Measurements from ENCODE around the gene BICDL1.
A peak's percentile ranks its signal among the peaks of the same experiment; 100 is the strongest.

DNA sequence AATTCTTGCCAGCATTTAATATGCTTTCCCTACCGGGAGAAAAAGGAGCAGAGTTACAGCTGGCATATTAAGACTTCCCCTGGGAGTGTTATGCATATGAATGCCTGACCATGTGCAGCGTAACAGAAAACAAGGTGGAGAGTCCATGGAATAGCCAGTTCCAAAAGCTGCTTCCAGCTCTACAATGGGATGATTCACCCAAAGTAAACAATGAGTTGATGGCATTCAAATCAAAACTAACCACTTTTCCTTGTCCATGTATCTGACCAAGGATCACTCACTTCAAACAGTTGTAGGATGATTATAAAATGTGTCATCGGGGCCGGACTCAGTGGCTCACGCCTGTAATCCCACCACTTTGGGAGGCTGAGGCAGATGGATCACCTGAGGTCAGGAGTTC lies 48.1 kb upstream of the BICDL1 start:
- TF ChIP-seq POLR2AphosphoS5 (IDR thresholded peaks at IDR 0.05; ENCODE audit: insufficient read depth in 1 of 2, low read depth in 1 of 2) (peak in 1 of 2 donors; percentile 57), POLR2A (IDR thresholded peaks at IDR 0.05) (no peak)
- TF ChIP-seq, protein P1, sequence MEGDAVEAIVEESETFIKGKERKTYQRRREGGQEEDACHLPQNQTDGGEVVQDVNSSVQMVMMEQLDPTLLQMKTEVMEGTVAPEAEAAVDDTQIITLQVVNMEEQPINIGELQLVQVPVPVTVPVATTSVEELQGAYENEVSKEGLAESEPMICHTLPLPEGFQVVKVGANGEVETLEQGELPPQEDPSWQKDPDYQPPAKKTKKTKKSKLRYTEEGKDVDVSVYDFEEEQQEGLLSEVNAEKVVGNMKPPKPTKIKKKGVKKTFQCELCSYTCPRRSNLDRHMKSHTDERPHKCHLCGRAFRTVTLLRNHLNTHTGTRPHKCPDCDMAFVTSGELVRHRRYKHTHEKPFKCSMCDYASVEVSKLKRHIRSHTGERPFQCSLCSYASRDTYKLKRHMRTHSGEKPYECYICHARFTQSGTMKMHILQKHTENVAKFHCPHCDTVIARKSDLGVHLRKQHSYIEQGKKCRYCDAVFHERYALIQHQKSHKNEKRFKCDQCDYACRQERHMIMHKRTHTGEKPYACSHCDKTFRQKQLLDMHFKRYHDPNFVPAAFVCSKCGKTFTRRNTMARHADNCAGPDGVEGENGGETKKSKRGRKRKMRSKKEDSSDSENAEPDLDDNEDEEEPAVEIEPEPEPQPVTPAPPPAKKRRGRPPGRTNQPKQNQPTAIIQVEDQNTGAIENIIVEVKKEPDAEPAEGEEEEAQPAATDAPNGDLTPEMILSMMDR (IDR thresholded peaks at IDR 0.05), result no peak

All from vagina (tissue), 2 donors.